HepG2 (cell line): Measurements from ENCODE around the gene EMILIN3. TPM values are rescaled to one million over a fixed set of nuclear protein-coding genes. Genes with fewer than 3 reads are reported as not detected.

Source experiments
- ADNP ChIP-seq: sonication (generic); formaldehyde crosslinking; IDR thresholded peaks from 2 replicates; pipeline ENCODE4 v1.4.0; 2020; ENCODE audit warnings: missing genetic modification reagents
- BCL6 ChIP-seq: IDR thresholded peaks from 2 replicates; pipeline ENCODE4 v1.6.1; 2016; ENCODE audit warnings: missing genetic modification reagents, missing compliant biosample characterization
- CERS6 ChIP-seq: sonication (generic); formaldehyde crosslinking; IDR thresholded peaks from 2 replicates; pipeline ENCODE4 v1.5.0; 2020; ENCODE audit warnings: missing genetic modification reagents
- MXI1 ChIP-seq: IDR thresholded peaks from 3 replicates; pipeline ENCODE4 v1.6.1; 2012; ENCODE audit warnings: low read depth, low read length, inconsistent platforms, borderline replicate concordance
- NCOA2 ChIP-seq: sonication (generic); formaldehyde crosslinking; IDR thresholded peaks from 2 replicates; pipeline ENCODE4 v1.8.0; 2022; ENCODE audit warnings: inconsistent platforms
- PHF20 ChIP-seq: sonication (generic); formaldehyde crosslinking; IDR thresholded peaks from 2 replicates; pipeline ENCODE4 v1.5.0; 2020; ENCODE audit warnings: mild to moderate bottlenecking, missing genetic modification reagents
- PHF8 ChIP-seq: sonication (generic); formaldehyde crosslinking; IDR thresholded peaks from 2 replicates; pipeline ENCODE4 v1.5.0; 2020; ENCODE audit warnings: missing genetic modification reagents
- SATB2 ChIP-seq: sonication (generic); formaldehyde crosslinking; IDR thresholded peaks from 2 replicates; pipeline ENCODE4 v1.5.0; 2020; ENCODE audit warnings: missing genetic modification reagents
- TBX3 ChIP-seq: fragments of 450-650 bp; IDR thresholded peaks from 2 replicates; pipeline ENCODE4 v1.6.1; 2017; ENCODE audit warnings: antibody characterized with exemption, mild to moderate bottlenecking, inconsistent platforms, borderline replicate concordance
- YEATS4 ChIP-seq: sonication (generic); formaldehyde crosslinking; IDR thresholded peaks from 2 replicates; pipeline ENCODE4 v1.4.0; 2020; ENCODE audit warnings: missing genetic modification reagents, borderline replicate concordance
- ZNF407 ChIP-seq: sonication (generic); formaldehyde crosslinking; IDR thresholded peaks from one replicate; pipeline ENCODE4 v1.5.1; 2020; ENCODE audit warnings: mild to moderate bottlenecking, missing genetic modification reagents; ENCODE audit errors: not compliant biosample characterization
- ZNF510 ChIP-seq: sonication (generic); formaldehyde crosslinking; IDR thresholded peaks from 2 replicates; pipeline ENCODE4 v1.4.0; 2020; ENCODE audit warnings: low read depth, mild to moderate bottlenecking, missing genetic modification reagents
- ZNF589 ChIP-seq: sonication (generic); formaldehyde crosslinking; conservative IDR thresholded peaks from 2 replicates; pipeline ENCODE4 v1.8.0; 2022; ENCODE audit warnings: mild to moderate bottlenecking, moderate library complexity, missing genetic modification reagents
- ZNF614 ChIP-seq: IDR thresholded peaks from 2 replicates; pipeline ENCODE4 v1.6.1; 2018; ENCODE audit warnings: missing biosample characterization, missing genetic modification reagents, inconsistent platforms, borderline replicate concordance
- polyA plus RNA-seq, 8 experiments: library from polyadenylated mRNA; depleted of rRNA in 3 of 8; stranded (reverse) in 7 of 8; unstranded in 1 of 8; fragments of >200 nt; fragmentation: Illumina TruSeq in 4 of 8; extraction: Trizol in 4 of 8; gene quantifications; 2 replicates each; pipeline versions ENCODE4 v1.2.1 to v1.2.3, GENCODE V29; 2011 to 2016; ENCODE audit warnings: low read depth in 4 of 8, missing spikeins in 1 of 8, mixed read lengths in 1 of 8; ENCODE audit not compliant: insufficient read depth in 1 of 8
- total RNA-seq, 5 experiments: library from RNA; depleted of rRNA; stranded (reverse); fragments of >200 nt; fragmentation: Illumina TruSeq; extraction: Trizol; gene quantifications; 2 replicates each; pipeline ENCODE4 v1.2.3, GENCODE V29; 2016; ENCODE audit warnings: low read depth in 1 of 5

EMILIN3 gene
- total and polyA plus RNA-seq, 2 of the 13 experiments (the other 11 are each of a cell fraction or from before 2014, with no cell fraction given) = 0.25 to 0.29 TPM

GRCh38 chr20:41329435-41330342 lies 36.9 kb downstream of the EMILIN3 start (continued):
- TF ChIP-seq ZNF407 = peak; percentile 29
- 0 out of 2 replicates have a peak, but pooled peaks have one; percentile 52 for TF ChIP-seq PHF20 (CRISPR knock-in tag)
- TF ChIP-seq MXI1 = peak; percentile 78; the same call in 1 of the 3 replicates
- TF ChIP-seq ADNP (CRISPR knock-in tag) = 0 out of 2 replicates have a peak, but pooled peaks have one; percentile 20
- peak; percentile 9; the same call in 1 of the 2 replicates for TF ChIP-seq NCOA2 (CRISPR knock-in tag)
- TF ChIP-seq TBX3 = no peak
- peak; percentile 61; the same call in 1 of the 2 replicates for TF ChIP-seq ZNF614 (CRISPR knock-in tag)
- peak; percentile 81 for TF ChIP-seq YEATS4
- 0 out of 2 replicates have a peak, but pooled peaks have one; percentile 3 for TF ChIP-seq BCL6 (CRISPR knock-in tag)
- TF ChIP-seq SATB2 = no peak; the same call in 1 of the 2 replicates
- peak; percentile 62; the same call in 1 of the 2 replicates for TF ChIP-seq ZNF589 (CRISPR knock-in tag)
- TF ChIP-seq PHF8 = peak; percentile 40; the same call in 1 of the 2 replicates
- peak; percentile 78; the same call in 1 of the 2 replicates for TF ChIP-seq ZNF510 (CRISPR knock-in tag)
- TF ChIP-seq CERS6 (CRISPR knock-in tag) = no peak
